HG03135 (cell line): ENCODE data around the gene USP8.
"Not testable (repeated sequence)": the region's sequence is repeated elsewhere in the genome, so short reads cannot be mapped to it uniquely, and the experiment has no call there.

Experiments used
- ATAC-seq: cut with Tn5 transposase; IDR thresholded peaks from one replicate; pipeline ENCODE4 v1.9.1; 2021; ENCODE audit warnings: mild to moderate bottlenecking, moderate library complexity; ENCODE audit not compliant: unreplicated experiment

The USP8 gene

DNA sequence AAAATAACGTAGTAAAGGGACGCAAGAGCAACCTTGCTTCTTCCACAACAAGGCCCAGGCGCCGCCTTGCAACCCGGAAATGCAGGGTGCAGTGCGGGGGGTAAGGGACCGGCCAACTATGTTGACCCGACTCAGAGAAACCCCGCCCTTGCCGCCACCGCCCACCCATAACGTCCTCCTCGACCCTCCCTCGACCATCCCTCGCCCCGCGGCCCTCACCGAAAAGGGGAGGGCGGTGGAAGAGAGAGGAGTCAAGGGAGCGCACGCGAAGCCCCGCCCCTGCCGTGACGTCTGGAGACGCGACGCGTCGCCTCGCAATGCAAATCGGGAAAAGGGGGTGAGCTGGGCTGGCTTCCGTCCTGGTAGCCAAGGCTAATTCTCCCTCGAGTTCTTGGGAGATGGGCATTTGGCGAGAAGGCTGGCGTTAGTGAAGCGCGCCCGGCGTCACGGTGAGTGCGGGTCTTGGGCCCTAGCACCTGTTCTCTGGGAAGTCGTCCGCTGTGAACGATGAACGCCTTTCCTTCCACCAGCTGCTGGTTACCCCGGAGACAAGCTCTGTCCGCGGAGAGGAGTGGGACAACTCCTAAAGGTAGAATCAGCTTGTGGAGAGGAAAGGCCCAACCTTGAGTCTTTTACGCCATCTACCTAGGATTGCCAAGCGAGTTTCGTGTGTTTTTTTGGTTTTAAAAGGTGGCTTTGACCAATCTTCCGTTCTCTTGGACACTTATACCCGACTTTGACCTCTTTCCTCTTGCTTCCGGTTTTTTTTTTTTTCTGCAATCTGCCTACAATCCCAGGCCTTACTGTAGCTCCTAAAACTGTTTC, at the start of gene USP8:
Gene USP8 (plus strand): TSS at position 340 of the 825 bp plus-strand sequence. CDS start 14,669 bp downstream, outside the sequence.
- ATAC-seq, result peak; percentile 95

DNA sequence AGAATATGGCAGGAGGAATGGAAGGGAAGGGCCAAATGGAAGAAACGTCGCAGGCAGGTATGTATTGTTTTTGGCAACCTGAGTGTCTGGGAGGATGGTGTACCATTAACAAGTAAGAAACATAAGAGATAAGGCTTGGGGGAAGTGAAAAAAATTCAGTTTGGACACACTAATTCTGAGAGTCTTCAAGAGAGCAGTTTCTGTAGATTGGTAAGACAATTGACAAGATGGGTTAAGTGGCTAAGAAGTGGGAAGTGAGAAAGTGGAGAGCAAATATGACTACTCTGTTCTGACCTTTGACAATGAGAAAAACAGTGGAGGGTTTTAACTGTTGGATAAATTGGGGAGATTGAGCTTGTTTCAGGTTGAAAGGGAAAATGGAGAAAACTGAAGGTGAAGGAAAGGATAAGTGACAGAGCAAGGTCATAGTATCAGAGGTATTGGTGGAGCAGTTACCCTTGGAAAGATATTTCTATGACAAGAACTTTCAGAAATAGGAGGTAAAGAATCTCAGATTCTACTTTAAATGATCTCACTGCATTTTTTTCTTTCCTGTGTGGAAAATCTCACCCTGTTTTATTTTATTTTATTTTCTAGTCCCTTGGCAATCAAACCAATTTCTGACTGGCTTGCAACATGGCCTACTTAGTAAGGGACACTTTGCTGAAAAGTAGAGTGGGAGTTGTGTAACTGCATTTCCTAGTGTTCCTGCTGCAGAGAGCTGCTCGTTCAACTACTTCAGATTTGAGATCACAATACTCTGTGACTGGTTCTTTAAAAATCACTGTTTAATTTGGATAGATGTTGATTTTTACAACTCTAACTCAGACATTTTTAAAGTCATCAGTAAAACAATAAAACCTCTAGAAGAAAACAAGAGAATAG, 46.1 kb upstream of the USP8 start:
- ATAC-seq, result peak; percentile 97

DNA sequence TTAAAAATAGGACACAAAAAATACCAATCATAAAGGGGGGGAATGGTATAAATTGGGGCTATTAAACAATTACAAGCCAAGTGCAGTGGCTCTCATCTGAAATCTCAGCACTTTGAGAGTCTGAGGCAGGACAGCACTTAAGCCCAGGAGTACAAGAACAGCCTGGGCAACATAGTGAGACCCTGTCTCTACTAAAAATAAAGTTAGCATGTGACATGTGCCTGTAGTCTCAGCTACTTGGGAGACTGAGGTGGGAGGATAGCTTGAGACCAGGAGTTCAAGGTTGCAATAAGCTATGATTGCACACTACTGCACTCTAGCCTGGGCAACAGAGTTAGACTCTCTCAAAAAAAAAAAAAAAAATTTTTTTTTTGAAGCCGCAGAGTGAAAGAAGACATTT, 45.4 kb upstream of the USP8 start:
- no peak for ATAC-seq

DNA sequence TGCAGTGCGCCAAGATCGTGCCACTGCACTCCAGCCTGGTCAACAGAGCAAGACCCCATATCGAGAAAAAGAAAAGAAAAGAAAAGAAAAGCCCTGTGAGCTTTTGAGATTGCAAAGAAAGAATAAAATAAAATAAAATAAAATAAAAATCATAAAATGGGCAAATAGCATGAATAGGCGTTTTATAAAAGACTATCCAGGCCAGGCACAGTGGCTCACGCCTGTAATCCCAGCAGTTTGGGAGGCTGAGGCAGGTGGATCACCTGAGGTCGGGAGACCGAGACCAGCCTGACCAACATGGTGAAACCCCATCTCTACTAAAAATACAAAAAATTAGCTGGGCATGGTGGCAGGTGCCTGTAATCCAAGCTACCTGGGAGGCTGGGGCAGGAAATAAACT, 44.8 kb upstream of the USP8 start:
- not testable (repeated sequence) for ATAC-seq

DNA sequence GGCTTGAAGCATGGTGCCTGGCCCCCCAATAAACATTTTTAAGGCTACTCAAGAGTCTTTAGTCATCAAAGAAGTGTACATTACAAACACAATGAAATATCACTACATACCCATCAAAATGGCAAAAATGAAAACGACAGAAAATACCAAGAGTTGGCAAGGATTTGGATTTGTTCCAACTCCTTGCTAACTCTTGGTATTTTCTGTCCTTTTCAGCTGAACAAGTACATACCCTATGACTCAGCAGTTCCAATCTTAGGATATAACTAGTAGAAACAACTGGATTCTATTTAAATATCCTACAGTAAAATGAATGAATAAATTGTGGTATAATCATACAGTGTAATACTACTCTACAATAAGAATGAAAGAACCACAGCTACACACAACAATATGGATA, 44.1 kb upstream of the USP8 start:
- ATAC-seq, result no peak

DNA sequence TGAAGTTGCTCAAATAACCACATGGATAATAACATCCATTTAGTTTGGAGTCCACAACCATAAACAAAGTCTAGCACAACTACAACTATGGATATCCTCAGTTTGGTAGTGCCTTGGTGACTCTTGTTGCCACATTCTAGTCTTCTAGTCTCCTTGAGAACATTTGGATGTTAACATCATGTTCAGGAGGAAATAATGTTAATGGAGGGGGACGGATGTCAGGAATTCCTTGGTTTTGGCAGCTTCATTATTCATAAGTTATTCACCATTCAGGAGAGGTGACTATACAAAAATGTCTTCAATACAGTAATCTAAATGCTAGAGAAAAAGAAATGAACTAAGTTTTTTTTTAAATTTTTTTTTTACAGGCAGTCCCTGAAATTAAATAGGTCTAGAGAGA, 42.8 kb upstream of the USP8 start:
- ATAC-seq, result no peak

DNA sequence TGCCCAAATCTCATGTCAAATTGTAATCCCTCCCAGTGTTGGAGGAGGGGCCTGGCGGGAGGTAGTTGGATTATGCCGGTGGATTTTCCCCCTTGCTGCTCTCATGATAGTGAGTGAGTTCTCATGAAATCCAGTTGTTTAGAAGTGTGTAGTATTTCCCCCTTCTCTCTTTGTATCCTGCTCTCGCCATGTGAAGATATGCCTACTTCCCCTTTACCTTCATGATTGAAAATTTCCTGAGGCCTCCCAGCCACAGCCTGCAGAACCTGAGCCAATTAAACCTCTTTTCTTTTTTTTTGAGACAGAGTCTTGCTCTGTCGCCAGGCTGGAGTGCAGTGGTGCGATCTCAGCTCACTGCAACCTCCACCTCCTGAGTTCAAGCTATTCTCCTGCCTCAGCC, 41.8 kb upstream of the USP8 start:
- not testable (repeated sequence) for ATAC-seq

DNA sequence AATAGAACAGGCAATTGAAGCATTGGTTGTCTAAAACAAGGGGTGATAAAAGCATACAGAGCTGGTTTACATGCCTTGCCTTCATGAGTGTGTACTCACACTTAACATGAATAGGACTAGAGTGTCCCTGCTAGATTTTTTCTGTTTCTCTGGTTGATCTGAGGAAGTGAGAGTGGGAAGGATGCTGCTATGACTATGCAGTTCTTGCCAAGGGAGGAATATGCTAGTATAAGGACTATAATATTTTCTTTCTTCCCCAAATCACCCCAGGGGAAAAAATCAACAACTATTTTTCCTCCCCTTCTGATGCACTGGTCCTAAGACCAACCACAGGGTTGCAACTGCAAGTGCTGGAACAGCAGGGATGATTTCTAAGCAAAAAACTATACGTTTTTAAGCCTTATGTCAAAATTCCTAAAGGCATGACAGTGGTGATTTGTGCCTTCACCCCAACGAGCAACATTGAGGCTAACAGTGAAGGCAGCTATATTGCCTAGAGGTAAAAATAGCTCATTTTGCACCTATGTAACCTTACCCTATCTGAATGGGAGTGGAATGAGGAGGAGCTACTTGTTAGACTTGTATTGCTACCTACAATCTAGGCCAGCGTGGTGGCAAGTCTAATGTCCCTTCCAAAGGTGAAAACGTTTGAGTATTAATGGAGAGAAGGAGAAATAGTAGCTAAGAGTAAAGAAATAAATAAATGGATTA, 33.5 kb upstream of the USP8 start:
- ATAC-seq, result peak; percentile 58

DNA sequence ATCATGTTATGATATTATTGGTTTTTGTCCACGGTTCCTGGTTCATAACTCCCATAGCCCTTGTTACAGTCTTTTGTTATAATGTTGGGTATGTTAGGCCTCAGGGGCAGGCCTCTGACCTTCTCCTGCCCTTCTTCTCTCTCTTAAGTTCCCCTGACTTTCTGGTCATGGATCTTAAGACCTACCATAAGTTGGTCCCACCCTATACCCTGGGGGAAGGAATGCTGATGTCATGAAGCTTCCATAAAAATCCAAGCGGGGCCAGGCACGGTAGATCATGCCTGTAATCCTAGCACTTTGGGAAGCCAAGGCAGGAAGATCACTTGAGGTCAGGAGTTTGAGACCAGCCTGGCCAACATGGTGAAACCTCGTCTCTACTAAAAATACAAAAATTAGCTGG, 32.6 kb upstream of the USP8 start:
- ATAC-seq, result not testable (repeated sequence)

DNA sequence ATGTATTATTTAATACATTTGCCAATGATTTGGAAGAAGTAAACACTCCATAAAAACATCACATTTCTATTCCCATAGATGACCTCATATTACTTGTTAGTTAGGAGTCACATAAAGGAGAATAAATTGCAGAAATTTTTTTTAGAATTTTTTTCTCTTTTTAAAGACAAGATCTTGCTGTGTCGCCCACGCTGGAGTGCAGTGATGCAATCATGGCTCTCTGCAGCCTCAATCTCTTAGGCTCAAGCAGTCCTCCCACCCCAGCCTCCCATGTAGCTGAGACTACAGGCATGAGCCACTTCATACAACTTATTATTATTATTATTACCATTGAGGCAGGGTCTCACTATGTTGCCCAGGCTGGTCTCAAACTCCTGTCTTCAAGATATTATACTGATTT, 12.3 kb upstream of the USP8 start:
- ATAC-seq, result no peak

DNA sequence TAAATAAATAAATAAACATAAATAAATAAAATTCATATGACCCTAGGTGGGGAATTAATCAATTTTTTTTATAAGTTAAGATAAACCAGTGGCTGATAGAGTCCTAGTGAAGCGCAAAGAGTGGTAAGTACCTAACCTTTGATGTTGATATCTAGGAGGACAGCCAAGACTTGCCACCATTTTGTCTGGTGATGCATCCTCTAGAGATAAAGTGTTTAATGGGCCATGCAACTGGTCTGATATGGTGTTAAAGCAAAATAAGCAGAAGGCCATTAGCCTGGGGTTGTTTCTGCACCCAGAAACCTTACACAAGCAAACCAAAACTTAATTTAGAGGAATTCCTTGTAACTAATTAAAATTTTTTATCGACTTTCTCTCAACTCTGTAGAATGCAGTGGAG, 9.6 kb upstream of the USP8 start:
- ATAC-seq, result no peak

DNA sequence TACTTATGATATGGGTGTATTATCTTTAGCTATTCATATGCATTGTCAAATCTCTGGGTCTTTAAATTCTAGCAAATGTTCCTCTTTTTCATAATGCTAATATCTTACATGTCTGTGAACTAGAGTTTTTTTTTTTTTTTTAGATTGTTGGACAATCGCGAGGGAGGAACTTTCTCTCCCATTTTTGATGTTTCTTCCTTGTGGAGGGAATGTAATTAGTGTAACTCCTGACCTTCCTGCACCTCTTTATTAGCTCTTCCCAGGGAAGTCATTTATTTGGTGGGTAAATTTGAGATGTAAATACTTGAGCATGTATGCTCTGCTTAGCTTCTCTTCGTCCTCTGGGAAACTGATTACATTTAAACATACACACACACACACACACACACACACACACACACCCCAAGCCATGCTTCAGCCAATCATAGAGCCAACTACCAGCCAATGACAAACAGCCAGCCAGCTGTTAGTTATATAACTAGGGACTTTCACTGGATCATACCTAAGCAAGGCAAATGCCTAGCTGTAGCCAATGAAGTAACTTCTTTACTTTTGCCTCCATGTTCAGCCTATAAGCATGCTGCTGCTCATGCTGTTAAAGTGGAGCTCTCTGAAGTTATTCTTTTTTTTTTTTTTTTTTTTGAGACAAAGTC, 8.3 kb upstream of the USP8 start:
- ATAC-seq, result no peak

DNA sequence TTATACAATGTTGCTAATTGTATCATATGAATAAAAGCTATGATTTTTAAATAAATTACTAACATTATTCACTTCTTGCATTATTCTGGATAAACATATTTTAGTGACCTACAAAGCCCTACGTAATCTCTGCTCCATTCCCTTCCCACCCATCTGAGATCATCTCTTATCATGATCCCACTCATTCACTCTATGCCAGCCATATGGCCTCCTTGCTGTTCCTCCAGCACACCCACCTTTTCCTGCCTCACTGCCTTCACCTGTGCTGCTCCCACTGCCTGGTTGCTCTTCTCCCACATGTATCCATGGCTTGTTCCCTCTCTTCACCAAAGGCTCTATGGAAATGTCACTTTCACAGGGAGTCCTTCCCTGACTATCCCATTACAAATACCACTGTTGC, 7.3 kb upstream of the USP8 start:
- ATAC-seq, result no peak

DNA sequence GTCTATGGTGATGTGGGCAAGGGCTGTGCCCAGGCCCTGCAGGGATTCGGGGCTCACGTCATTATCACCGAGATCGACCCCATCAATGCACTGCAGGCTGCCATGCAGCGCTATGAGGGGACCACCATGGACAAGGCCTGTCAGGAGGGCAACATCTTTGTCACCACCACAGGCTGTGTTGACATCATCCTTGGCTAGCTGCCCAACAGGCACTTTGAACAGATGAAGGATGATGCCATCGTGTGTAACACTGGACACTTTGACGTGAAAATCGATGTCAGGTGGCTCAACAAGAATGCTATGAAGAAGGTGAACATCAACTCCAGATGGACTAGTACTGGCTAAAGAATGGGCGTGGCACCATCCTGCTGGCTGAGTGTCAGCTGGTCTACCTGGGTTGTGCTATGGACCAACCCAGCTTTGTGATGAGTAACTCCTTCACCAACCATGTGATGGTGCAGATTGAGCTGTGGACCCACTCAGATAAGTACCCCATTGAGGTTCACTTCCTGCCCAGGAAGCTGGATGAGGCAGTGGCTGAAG, 6.1 kb upstream of the USP8 start:
- ATAC-seq, result no peak

DNA sequence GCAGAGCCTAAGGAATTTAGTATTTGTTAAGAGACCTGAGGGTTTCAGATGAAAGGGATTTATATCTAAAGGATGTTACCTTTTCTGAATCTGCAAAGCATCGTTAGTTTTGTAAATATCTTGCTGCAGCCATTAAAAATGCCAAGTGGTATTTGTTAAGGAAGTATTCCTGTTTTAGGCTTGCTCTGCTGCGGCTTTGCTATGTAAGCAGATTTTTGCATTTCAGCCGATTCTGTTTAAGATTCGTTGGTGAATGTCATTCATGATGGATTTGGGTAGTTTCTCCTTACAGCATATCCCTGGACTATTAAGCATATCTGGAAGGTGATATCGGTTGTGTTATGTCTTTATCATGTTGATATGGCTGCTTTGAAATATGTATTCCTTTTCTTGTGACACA, 1.0 kb downstream of the USP8 start:
- ATAC-seq, result no peak

DNA sequence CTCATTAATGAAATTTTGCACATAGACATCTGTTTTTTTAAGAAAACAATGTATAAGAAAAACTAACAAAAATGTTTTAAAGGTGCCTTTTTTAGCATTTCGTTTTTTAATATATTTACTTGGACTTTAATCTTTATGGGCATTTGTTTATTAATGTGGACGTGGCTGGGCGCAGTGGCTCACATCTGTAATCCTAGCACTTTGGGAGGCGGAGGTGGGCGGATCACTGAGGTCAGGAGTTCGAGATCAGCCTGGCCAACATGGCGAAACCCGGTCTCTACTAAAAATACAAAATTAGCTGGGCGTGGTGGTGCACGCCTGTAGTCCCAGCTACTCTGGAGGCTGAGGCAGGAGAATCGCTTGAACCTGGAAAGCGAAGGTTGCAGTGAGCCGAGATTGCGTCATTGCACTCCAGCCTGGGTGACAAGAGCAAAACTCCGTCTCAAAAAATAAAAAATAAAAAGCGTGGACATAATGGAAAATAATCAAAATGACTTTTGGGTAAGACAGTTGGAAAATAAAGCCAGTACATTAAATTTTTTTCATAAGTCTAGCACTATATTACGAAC, 1.6 kb downstream of the USP8 start:
- ATAC-seq, result not testable (repeated sequence)

DNA sequence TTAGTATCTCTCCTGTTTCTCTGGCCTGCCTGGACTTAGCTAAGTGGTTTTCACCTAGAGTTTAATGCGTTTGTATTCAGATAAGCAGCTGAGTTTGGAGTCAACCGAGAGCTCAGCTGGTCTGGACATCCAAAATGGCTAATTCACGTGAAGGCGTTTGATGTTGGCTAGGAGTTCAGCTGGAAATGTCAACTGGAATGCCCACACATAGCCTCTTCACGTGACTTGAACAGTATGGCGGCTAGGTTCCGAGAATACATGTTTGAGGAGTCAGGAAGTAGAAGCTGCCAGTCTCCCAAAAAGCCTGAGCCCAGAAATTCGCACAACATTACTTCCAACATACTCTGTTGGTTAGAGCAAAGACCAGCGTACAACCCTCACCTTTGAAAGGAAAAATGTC, 2.2 kb downstream of the USP8 start:
- no peak for ATAC-seq

DNA sequence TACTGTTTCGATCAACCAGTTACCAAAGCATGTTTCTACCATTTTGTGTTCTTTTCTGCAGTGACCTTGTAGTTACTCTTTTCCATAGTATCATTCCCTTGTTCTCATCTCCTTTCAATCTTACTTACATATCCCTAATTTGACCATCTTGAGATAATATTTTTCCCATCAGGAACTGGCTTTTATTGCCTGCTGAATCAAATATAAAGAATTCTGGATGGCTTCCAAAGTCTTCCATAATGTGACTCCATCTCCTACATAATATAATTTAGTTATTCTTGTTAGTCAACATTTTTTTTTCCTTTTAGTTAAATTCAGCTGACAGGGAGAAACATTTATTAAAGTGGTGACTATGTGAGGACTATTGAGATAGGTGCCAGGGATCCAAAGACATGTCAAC, 7.0 kb downstream of the USP8 start:
- ATAC-seq, result no peak

DNA sequence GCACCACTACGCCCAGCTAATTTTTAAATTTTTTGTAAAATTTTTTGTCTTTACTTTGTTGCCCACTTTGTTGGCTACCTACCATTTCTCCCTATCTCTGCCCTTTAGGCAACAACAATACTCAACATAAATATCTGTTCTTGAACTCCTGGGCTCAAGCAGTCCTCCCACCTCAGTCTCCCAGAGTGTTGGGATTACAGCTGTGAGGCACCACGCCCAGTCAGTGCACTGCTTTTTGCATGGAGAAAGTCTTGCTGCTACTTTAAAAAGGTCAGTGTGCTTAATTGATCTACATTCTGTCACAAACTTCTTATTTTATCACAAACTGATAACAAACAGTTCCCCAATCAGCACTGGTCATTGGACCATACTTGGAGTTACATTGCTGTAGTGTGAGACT, 8.0 kb downstream of the USP8 start:
- ATAC-seq, result no peak

DNA sequence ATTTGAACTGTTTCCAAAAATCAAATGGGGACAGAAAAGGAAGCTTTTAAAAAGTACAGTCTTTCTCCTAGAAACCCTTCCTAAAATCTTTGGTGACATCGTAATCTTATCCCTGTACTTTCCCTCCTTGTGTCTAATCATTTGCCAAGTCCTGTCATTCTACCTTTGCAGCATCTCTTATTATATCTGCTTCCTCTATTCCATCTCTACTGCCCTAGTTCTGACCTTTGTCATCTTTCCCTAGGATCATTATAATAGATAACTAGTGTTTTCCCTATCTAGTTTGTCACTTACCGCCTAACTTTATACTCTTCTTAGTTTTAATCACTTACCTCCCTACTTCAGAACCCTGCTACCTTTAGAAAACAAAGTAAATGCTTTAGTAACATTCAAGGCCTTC, 11.6 kb downstream of the USP8 start:
- ATAC-seq, result no peak
